SJSA1 (cell line): ENCODE data around the gene BASP1. TPM values are rescaled to one million over a fixed set of nuclear protein-coding genes. Genes with fewer than 3 reads are reported as not detected.

Experiments
- DNase-seq, 2 experiments: peaks; one replicate each; pipeline ENCODE4 v3.0.0-alpha.2; 2015 to 2020; ENCODE audit warnings: low spot score in 2 of 2, low read depth in 1 of 2
- H3K27ac ChIP-seq: fragments of 250-450 bp; sonication (Bioruptor Pico); 2 replicates; pipeline ENCODE4 v1.5.1; 2020; ENCODE audit warnings: mild to moderate bottlenecking, moderate library complexity
- H3K27me3 ChIP-seq: fragments of 250-450 bp; sonication (Bioruptor Pico); replicated peaks from 2 replicates; pipeline ENCODE4 v1.5.1; 2020; ENCODE audit warnings: mild to moderate bottlenecking, moderate library complexity
- H3K36me3 ChIP-seq: fragments of 250-450 bp; sonication (Bioruptor Pico); 2 replicates; pipeline ENCODE4 v1.5.1; 2020; ENCODE audit warnings: mild to moderate bottlenecking
- H3K4me1 ChIP-seq: fragments of 250-450 bp; sonication (Bioruptor Pico); replicated peaks from 2 replicates; pipeline ENCODE4 v1.6.1; 2021; ENCODE audit warnings: mild to moderate bottlenecking
- H3K4me3 ChIP-seq: fragments of 250-450 bp; sonication (Bioruptor Pico); 2 replicates; pipeline ENCODE4 v1.5.1; 2020; ENCODE audit warnings: mild to moderate bottlenecking
- H3K9me3 ChIP-seq: fragments of 250-450 bp; sonication (Bioruptor Pico); replicated peaks from 2 replicates; pipeline ENCODE4 v1.5.1; 2020; ENCODE audit warnings: mild to moderate bottlenecking
- total RNA-seq: library from RNA; depleted of rRNA; stranded (reverse); fragments of >200 nt; shearing (Covaris generic); gene quantifications from 2 replicates; pipeline ENCODE4 v1.2.3, GENCODE V29; 2014; rRNA removed

The BASP1 gene
- 445 and 523 TPM in 2 replicates for total RNA-seq

- Histone ChIP-seq H3K27me3 (no peaks in the 10 kb centered on the region), H3K4me1 (peaks cover 43% of the 10 kb centered on the region), H3K4me3 (peak within 1 kb of the TSS; percentile 98), H3K27ac (peak within 1 kb of the TSS; percentile 78), H3K9me3 (0 out of 2 replicates have a peak, but pooled peaks cover 2% of the 10 kb centered on the region), H3K36me3 (peaks cover 44% of the 10 kb centered on the region)
- DNase-seq: peak; percentile 82 to 96
These were observed at the start of gene BASP1 for GRCh38 chr5:17217493-17218352. Gene BASP1 (plus strand): TSS chr5:17217631. CDS start chr5:17275217, 57,586 bp downstream.

- no peaks in the 10 kb centered on the region for H3K9me3 ChIP-seq
- H3K27ac ChIP-seq: no peak overlapping the region
- peaks cover 29% of the 10 kb centered on the region for H3K4me1 ChIP-seq
- H3K4me3 ChIP-seq: no peak overlapping the region
- peak in 1 of 2 experiments; percentile 56 for DNase-seq
- H3K36me3 ChIP-seq: no peaks in the 10 kb centered on the region
- no peaks in the 10 kb centered on the region for H3K27me3 ChIP-seq
These were observed 47.9 kb upstream of the BASP1 start for GRCh38 chr5:17169507-17169906.

- no peak for DNase-seq
- H3K27me3 ChIP-seq: no peaks in the 10 kb centered on the region
- no peaks in the 10 kb centered on the region for H3K36me3 ChIP-seq
- no peak overlapping the region for H3K4me3 ChIP-seq
- H3K27ac ChIP-seq: no peak overlapping the region
- H3K9me3 ChIP-seq: no peaks in the 10 kb centered on the region
- peaks cover 29% of the 10 kb centered on the region for H3K4me1 ChIP-seq
These were observed 44.6 kb upstream of the BASP1 start for GRCh38 chr5:17172791-17173190.

- no peak for DNase-seq
- Histone ChIP-seq H3K27ac (no peak overlapping the region), H3K36me3 (no peaks in the 10 kb centered on the region), H3K4me3 (no peak overlapping the region), H3K4me1 (peaks cover 17% of the 10 kb centered on the region), H3K9me3 (no peaks in the 10 kb centered on the region), H3K27me3 (no peaks in the 10 kb centered on the region)
These were observed 42.5 kb upstream of the BASP1 start for GRCh38 chr5:17174965-17175364.

GRCh38 chr5:17177501-17178372, 39.7 kb upstream of the BASP1 start:
- no peaks in the 10 kb centered on the region for H3K27me3 ChIP-seq
- H3K27ac ChIP-seq: no peak overlapping the region
- DNase-seq: no peak
- H3K4me3 ChIP-seq: no peak overlapping the region
- H3K9me3 ChIP-seq: no peaks in the 10 kb centered on the region
- H3K36me3 ChIP-seq: no peaks in the 10 kb centered on the region
- H3K4me1 ChIP-seq: peaks cover 18% of the 10 kb centered on the region

GRCh38 chr5:17178373-17178675, 39.1 kb upstream of the BASP1 start:
- no peaks in the 10 kb centered on the region for H3K36me3 ChIP-seq
- no peaks in the 10 kb centered on the region for H3K9me3 ChIP-seq
- no peak overlapping the region for H3K27ac ChIP-seq
- DNase-seq: no peak
- H3K4me1 ChIP-seq: peaks cover 16% of the 10 kb centered on the region
- H3K4me3 ChIP-seq: no peak overlapping the region
- H3K27me3 ChIP-seq: no peaks in the 10 kb centered on the region

GRCh38 chr5:17180330-17180843, 37.0 kb upstream of the BASP1 start:
- Histone ChIP-seq H3K27me3 (no peaks in the 10 kb centered on the region), H3K4me1 (peaks cover 18% of the 10 kb centered on the region), H3K4me3 (no peak overlapping the region), H3K9me3 (no peaks in the 10 kb centered on the region), H3K27ac (peak overlapping the region; percentile 9), H3K36me3 (no peaks in the 10 kb centered on the region)
- DNase-seq: no peak

GRCh38 chr5:17180864-17181723, 36.3 kb upstream of the BASP1 start:
- Histone ChIP-seq H3K4me3 (no peak overlapping the region), H3K4me1 (peaks cover 25% of the 10 kb centered on the region), H3K27ac (peak overlapping the region; percentile 11), H3K36me3 (no peaks in the 10 kb centered on the region), H3K27me3 (no peaks in the 10 kb centered on the region), H3K9me3 (no peaks in the 10 kb centered on the region)
- DNase-seq: peak; percentile 71

- H3K36me3 ChIP-seq: no peaks in the 10 kb centered on the region
- H3K27me3 ChIP-seq: no peaks in the 10 kb centered on the region
- H3K4me1 ChIP-seq: peaks cover 39% of the 10 kb centered on the region
- no peaks in the 10 kb centered on the region for H3K9me3 ChIP-seq
- peak in 1 of 2 experiments; percentile 35 for DNase-seq
- no peak overlapping the region for H3K27ac ChIP-seq
- no peak overlapping the region for H3K4me3 ChIP-seq
These were observed 34.9 kb upstream of the BASP1 start for GRCh38 chr5:17182494-17182893.

- no peak for DNase-seq
- H3K27ac ChIP-seq: no peak overlapping the region
- H3K36me3 ChIP-seq: no peaks in the 10 kb centered on the region
- no peak overlapping the region for H3K4me3 ChIP-seq
- no peaks in the 10 kb centered on the region for H3K27me3 ChIP-seq
- peaks cover 44% of the 10 kb centered on the region for H3K4me1 ChIP-seq
- no peaks in the 10 kb centered on the region for H3K9me3 ChIP-seq
These were observed 34.5 kb upstream of the BASP1 start for GRCh38 chr5:17182981-17183380.

GRCh38 chr5:17183831-17184230, 33.6 kb upstream of the BASP1 start:
- no peak overlapping the region for H3K4me3 ChIP-seq
- H3K9me3 ChIP-seq: no peaks in the 10 kb centered on the region
- H3K36me3 ChIP-seq: no peaks in the 10 kb centered on the region
- DNase-seq: peak in 1 of 2 experiments; percentile 10
- H3K4me1 ChIP-seq: peaks cover 46% of the 10 kb centered on the region
- H3K27ac ChIP-seq: no peak overlapping the region
- H3K27me3 ChIP-seq: no peaks in the 10 kb centered on the region

- Histone ChIP-seq H3K9me3 (no peaks in the 10 kb centered on the region), H3K27me3 (no peaks in the 10 kb centered on the region), H3K4me3 (no peak overlapping the region), H3K27ac (no peak overlapping the region), H3K4me1 (peaks cover 52% of the 10 kb centered on the region), H3K36me3 (no peaks in the 10 kb centered on the region)
- peak in 1 of 2 experiments; percentile 37 for DNase-seq
These were observed 32.8 kb upstream of the BASP1 start for GRCh38 chr5:17184588-17184987.

- Histone ChIP-seq H3K27me3 (no peaks in the 10 kb centered on the region), H3K9me3 (no peaks in the 10 kb centered on the region), H3K27ac (no peak overlapping the region), H3K4me3 (no peak overlapping the region), H3K4me1 (peaks cover 59% of the 10 kb centered on the region), H3K36me3 (no peaks in the 10 kb centered on the region)
- no peak for DNase-seq
These were observed 32.1 kb upstream of the BASP1 start for GRCh38 chr5:17185349-17185748.
